Measurements from ENCODE around the gene CYB561A3. TPM values are rescaled to one million over a fixed set of nuclear protein-coding genes. Genes with fewer than 3 reads are reported as not detected.

Gene CYB561A3
- total and polyA plus RNA-seq, 5 experiments from 2014 or later = 42.9 to 69.3 (median 54.5) TPM

DNA sequence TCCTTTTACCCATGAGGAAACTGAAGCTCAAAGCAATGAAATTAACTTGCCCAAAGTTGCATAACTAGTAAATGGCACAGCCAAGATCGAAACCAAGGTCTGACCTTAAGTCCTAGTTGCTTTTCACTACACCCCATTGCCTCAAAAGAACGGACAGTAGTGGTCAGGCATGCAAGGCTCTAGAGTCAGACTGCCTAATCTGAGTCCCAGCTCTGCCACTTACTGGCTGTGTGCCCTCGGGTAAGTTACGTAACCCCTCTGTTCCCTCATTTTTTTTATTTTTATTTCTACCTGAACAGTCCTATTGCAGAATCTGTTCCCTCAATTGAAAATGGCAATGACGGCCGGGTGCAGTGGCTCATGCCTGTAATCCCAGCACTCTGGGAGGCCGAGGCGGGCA, 9.6 kb downstream of the CYB561A3 start:
- Mint-ChIP-seq H3K27me3 (no peaks in the 10 kb centered on the region), H3K9me3 (no peaks in the 10 kb centered on the region), H3K4me3 (no peak overlapping the region), H3K4me1 (peaks cover 8 to 29% (median 15%) of the 10 kb centered on the region in 4 donors), H3K36me3 (peaks cover 4 to 46% (median 14%) of the 10 kb centered on the region in 3 donors), H3K27ac (no peak overlapping the region)
- DNase-seq = no peak
- no peak for ATAC-seq
- POLR2A ChIA-PET = interaction anchor here (1.0 kb wide), 1 partner anchor 40 kb away, joined by 5 read pairs; no protein-coding TSS in a partner anchor

- Mint-ChIP-seq H3K27me3 (no peaks in the 10 kb centered on the region), H3K9me3 (no peaks in the 10 kb centered on the region), H3K4me3 (no peak overlapping the region), H3K27ac (no peak overlapping the region), H3K36me3 (peaks cover 4 to 48% (median 16%) of the 10 kb centered on the region in 3 donors), H3K4me1 (peaks cover 5 to 20% (median 12%) of the 10 kb centered on the region in 4 donors)
- POLR2A ChIA-PET = interaction anchor here (1.6 kb wide), 1 partner anchor 11 kb away, joined by 4 read pairs; the partner anchor contains the start of genes CYB561A3 and TMEM138
- no peak for ATAC-seq
- DNase-seq = peak in 1 of 10 donors; percentile 52
Measured at GRCh38 chr11:61350803-61351202, 10.9 kb downstream of the CYB561A3 start.

DNA sequence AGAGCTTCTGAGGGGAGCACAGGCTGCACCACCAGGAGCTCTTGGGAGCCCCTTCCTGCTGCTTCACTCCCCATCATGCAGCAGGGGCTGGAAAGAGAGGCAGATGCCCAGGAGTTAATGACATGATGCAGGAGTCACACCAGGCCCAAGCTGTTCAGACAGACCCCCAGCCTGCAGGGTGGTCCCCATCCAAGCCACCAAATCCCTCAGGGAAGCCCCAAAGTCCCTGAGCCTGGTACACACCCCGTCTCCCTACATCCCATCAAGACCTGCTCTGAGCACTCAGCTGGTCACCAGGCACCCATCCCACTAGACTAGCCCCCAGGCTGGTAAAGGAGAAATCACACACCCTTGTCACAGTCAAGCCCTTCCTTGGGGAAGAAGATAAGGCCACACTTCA, 11.3 kb downstream of the CYB561A3 start:
- Mint-ChIP-seq H3K4me3 (no peak overlapping the region), H3K27ac (no peak overlapping the region), H3K36me3 (peaks cover 4 to 47% (median 16%) of the 10 kb centered on the region in 3 donors), H3K9me3 (no peaks in the 10 kb centered on the region), H3K4me1 (peaks cover 5 to 20% (median 12%) of the 10 kb centered on the region in 4 donors), H3K27me3 (no peaks in the 10 kb centered on the region)
- DNase-seq (peak in 1 of 10 donors; percentile 28), ATAC-seq (no peak)
- POLR2A ChIA-PET = interaction anchor here (1.6 kb wide), 1 partner anchor 12 kb away, joined by 4 read pairs; the partner anchor contains the start of genes CYB561A3 and TMEM138

DNA sequence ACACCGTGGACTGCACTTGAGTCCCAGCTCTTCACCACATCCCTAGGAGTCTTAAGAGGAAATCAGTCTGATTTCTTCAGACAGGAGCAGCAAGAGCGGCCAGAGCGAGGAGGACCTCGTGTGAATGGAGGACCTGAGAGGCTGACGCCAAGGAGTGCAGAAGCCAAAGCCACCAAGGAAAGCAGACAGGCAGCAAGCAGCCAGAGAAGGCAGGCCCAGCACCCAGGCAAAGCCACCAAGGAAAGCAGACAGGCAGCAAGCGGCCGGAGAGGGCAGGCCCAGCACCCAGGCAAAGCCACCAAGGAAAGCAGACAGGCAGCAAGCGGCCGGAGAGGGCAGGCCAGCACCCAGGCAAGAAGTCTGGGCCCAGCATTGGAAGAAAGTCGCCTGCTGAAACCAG, 11.8 kb downstream of the CYB561A3 start:
- peak in 1 of 10 donors; percentile 31 for DNase-seq
- POLR2A ChIA-PET = no interaction called here
- no peak overlapping the region for H3K4me3 Mint-ChIP-seq
- no peak for ATAC-seq
- H3K27ac Mint-ChIP-seq = peak overlapping the region in 2 of 10 donors; percentile 56 to 66
- H3K27me3 Mint-ChIP-seq = no peaks in the 10 kb centered on the region
- H3K9me3 Mint-ChIP-seq = no peaks in the 10 kb centered on the region
- H3K4me1 Mint-ChIP-seq = peaks cover 5 to 20% (median 11%) of the 10 kb centered on the region in 4 donors
- peaks cover 4 to 44% (median 16%) of the 10 kb centered on the region in 3 donors for H3K36me3 Mint-ChIP-seq

DNA sequence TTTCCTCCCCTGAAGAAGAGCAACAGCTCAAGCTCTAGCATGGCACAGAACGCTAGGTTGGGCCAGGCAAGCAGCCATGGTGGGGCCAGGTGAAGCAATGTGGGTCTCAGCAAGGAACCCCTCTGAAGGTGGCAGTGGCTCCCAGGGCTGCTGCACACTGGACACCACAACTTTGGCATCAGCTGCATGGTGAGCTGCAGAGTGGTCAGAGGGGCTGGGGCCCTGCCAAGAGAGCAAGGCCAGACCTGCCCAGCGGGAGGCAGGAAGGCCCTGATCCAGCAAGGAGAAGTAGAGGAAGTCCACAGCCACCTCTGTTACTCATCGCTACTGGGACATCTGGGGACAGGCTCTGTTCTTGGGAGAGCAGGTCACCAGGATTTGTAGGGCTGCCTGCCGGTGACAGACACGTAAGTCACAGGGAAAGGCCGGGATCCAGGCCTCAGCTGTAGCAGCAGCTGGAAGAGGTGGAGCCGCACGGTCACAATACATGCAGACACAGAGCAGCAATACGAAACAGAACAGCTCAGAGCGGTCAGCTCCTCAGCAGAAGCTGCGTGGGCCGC, 12.4 kb downstream of the CYB561A3 start:
- POLR2A ChIA-PET = interaction anchor here (1.1 kb wide), 1 partner anchor 8 kb away, joined by 3 read pairs; no protein-coding TSS in a partner anchor
- no peak overlapping the region for H3K4me3 Mint-ChIP-seq
- H3K4me1 Mint-ChIP-seq = peaks cover 5 to 16% (median 12%) of the 10 kb centered on the region in 4 donors
- H3K9me3 Mint-ChIP-seq = no peaks in the 10 kb centered on the region
- ATAC-seq (no peak), DNase-seq (peak in 1 of 10 donors; percentile 60)
- H3K27me3 Mint-ChIP-seq = no peaks in the 10 kb centered on the region
- H3K27ac Mint-ChIP-seq = peak overlapping the region in 1 of 10 donors; percentile 66
- H3K36me3 Mint-ChIP-seq = peaks cover 4 to 43% (median 16%) of the 10 kb centered on the region in 3 donors

- Mint-ChIP-seq H3K4me3 (no peak overlapping the region), H3K9me3 (no peaks in the 10 kb centered on the region), H3K27ac (peak overlapping the region in 1 of 10 donors; percentile 78), H3K4me1 (peaks cover 3 to 6% (median 4%) of the 10 kb centered on the region in 4 donors), H3K27me3 (no peaks in the 10 kb centered on the region), H3K36me3 (peaks cover 4 to 37% (median 13%) of the 10 kb centered on the region in 3 donors)
- no peak for ATAC-seq
- POLR2A ChIA-PET = interaction anchor here (0.8 to 1.1 kb wide), 3 partner anchors 10 to 15 kb away, joined by 3 read pairs; no protein-coding TSS in a partner anchor
- no peak for DNase-seq
Measured at GRCh38 chr11:61347916-61348461, 13.7 kb downstream of the CYB561A3 start.

DNA sequence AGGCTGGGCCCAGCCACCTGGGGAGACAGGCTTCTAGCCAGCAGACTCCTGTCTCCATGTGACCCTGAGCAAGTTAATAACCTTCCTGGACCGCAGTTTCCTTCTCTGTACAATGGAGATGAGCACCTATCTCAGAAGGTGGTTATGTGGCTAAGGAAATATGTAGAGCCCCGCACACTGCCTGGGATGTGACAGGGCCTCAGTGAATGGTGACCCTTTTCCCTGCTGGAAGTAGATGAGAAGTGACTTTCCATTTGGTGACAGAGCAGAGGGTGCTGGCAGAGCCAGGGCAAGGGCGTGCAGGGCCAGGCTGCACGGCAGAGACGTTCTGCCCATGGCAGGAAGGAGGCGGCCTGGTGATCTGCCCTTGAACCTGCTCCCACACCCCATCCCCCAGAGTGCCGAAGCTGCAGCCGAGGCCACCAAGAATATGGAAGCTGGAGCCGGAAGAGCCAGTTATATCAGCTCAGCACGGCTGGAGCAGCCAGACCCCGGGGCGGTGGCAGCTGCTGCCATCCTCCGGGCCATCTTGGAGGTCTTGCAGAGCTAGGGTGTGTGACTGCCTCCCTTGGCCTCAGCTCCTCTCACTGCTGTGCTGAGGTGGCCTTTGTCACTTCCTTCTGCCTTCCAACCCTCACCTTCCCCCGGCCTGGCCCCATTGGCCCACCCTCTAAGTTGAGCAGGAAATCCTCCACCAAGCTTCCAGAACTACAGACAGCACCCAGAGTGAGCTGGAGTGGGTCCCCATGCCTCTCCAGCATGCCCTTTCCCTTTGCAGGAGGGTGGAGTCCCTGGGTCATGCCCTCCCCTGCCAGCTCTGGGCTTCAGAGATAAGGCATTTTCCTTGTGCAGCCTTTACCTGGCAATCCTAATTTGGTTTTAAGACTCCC, 15.5 kb downstream of the CYB561A3 start:
- no peak for ATAC-seq
- Mint-ChIP-seq H3K27ac (peak overlapping the region in 6 of 10 donors; percentile 12 to 77 (median 62)), H3K36me3 (peaks cover 4 to 29% (median 10%) of the 10 kb centered on the region in 3 donors), H3K9me3 (no peaks in the 10 kb centered on the region), H3K27me3 (no peaks in the 10 kb centered on the region), H3K4me3 (no peak overlapping the region), H3K4me1 (peaks cover 0 to 4% (median 2%) of the 10 kb centered on the region in 4 donors)
- POLR2A ChIA-PET = interaction anchor here (1.7 kb wide), 1 partner anchor 9 kb away, joined by 3 read pairs; no protein-coding TSS in a partner anchor
- DNase-seq = no peak

- Mint-ChIP-seq H3K27ac (no peak overlapping the region), H3K27me3 (no peaks in the 10 kb centered on the region), H3K36me3 (peaks cover 4 to 28% (median 13%) of the 10 kb centered on the region in 3 donors), H3K4me1 (peaks cover 0 to 4% (median 2%) of the 10 kb centered on the region in 4 donors), H3K4me3 (no peak overlapping the region), H3K9me3 (no peaks in the 10 kb centered on the region)
- POLR2A ChIA-PET = interaction anchor here (1.7 kb wide), 1 partner anchor 10 kb away, joined by 3 read pairs; no protein-coding TSS in a partner anchor
- ATAC-seq (no peak), DNase-seq (no peak)
Measured at GRCh38 chr11:61345170-61345610, 16.5 kb downstream of the CYB561A3 start.

DNA sequence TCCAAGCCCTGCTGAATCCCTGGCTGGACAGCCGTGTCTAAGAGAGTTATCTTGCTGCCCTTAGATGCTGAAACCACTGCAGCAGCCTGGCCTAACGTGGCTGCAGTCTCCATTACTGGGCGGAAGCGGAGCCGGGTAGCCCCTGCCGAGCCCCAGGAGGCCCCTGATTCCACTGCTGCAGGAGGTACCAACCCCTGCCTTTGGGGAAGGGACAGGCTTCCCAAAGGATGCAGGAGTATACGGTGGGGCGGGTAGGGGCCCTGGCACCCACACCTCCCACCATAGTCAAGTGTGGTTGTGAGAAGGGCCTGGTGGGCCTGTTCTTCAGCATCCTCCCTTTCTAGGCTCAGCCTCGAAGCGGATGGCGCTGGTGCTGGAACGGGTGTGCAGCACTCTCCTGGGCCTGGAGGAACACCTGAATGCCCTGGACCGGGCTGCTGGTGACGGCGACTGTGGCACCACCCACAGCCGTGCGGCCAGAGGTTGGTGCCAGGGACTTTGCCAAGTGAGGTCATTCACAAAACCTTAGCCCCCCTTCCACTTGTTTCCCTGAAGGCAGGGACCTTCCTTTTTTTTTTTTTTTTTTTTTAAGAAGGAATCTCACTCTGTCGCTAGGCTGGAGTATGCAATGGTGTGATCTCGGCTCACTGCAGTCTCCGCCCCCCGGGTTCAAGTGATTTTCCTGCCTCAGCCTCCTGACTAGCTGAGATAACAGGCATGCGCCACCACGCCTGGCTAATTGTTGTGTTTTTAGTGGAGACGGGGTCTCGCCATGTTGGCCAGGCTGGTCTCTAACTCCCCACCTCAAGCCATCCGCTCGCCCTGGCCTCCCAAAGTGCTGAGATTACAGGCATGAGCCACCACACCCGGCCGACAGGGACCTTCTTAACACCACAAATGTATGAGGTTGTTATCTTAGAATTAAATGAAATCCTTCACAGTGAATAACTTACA, 17.6 kb downstream of the CYB561A3 start:
- no peaks in the 10 kb centered on the region for H3K27me3 Mint-ChIP-seq
- H3K36me3 Mint-ChIP-seq = peaks cover 0 to 24% (median 10%) of the 10 kb centered on the region in 3 donors
- POLR2A ChIA-PET = interaction anchor here (0.7 kb wide), 1 partner anchor 128 kb away, joined by 10 read pairs; no protein-coding TSS in a partner anchor
- no peak overlapping the region for H3K4me3 Mint-ChIP-seq
- peaks cover 0 to 6% (median under 1%) of the 10 kb centered on the region in 4 donors for H3K4me1 Mint-ChIP-seq
- no peaks in the 10 kb centered on the region for H3K9me3 Mint-ChIP-seq
- DNase-seq (peak in 1 of 10 donors; percentile 38), ATAC-seq (no peak)
- H3K27ac Mint-ChIP-seq = no peak overlapping the region

DNA sequence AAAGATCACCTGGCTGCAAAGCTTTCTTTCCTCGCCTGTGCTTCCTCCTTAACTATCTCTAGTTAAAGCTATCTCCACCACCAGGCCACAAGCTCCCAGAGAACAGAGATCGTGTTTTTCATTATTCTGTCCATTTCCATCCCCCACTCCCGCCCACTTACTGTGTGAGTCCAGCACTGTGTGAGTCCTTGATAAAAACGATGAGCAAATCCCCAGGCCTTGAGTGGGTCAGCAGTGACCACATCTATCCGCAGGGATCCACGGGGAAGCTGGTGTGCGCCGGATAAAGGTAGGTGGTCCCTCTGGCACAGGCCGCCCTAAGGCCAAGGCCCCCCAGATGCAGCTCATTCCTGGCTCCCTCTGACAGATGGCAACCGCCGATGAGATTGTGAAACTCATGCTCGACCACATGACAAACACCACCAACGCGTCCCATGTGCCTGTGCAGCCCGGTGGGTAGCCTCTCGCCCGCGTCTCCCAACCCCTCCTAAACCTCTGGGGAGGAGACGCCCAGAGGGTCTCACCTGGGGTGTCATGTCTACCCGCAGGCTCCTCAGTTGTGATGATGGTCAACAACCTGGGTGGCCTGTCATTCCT, 19.4 kb downstream of the CYB561A3 start:
- POLR2A ChIA-PET = interaction anchor here (2.0 kb wide), 1 partner anchor 19 kb away, joined by 7 read pairs; the partner anchor contains the start of genes CYB561A3 and TMEM138
- peaks cover 0 to 14% (median 10%) of the 10 kb centered on the region in 3 donors for H3K36me3 Mint-ChIP-seq
- ATAC-seq = no peak
- no peaks in the 10 kb centered on the region for H3K27me3 Mint-ChIP-seq
- no peak for DNase-seq
- peaks cover 0 to 8% (median under 1%) of the 10 kb centered on the region in 4 donors for H3K4me1 Mint-ChIP-seq
- no peak overlapping the region for H3K4me3 Mint-ChIP-seq
- H3K27ac Mint-ChIP-seq = no peak overlapping the region
- no peaks in the 10 kb centered on the region for H3K9me3 Mint-ChIP-seq

- ATAC-seq (no peak), DNase-seq (no peak)
- Mint-ChIP-seq H3K27ac (peak overlapping the region in 1 of 10 donors; percentile 15), H3K36me3 (peaks cover 0 to 10% (median 7%) of the 10 kb centered on the region in 3 donors), H3K27me3 (no peaks in the 10 kb centered on the region), H3K4me1 (peaks cover 2 to 13% (median 3%) of the 10 kb centered on the region in 4 donors), H3K9me3 (no peaks in the 10 kb centered on the region), H3K4me3 (no peak overlapping the region)
- POLR2A ChIA-PET = interaction anchor here (2.0 kb wide), 1 partner anchor 20 kb away, joined by 7 read pairs; the partner anchor contains the start of genes CYB561A3 and TMEM138
Measured at GRCh38 chr11:61341706-61342105, 20.0 kb downstream of the CYB561A3 start.

All from naive thymus-derived CD8-positive, alpha-beta T cell (primary cell).